ENCODE data around the gene SPDYC. TPM values are rescaled to one million over a fixed set of nuclear protein-coding genes. Genes with fewer than 3 reads are reported as not detected.

SPDYC gene
- total and polyA plus RNA-seq, 3 donors from 2014 or later = 0.80 to 1.2 (median 1.2) TPM

DNA sequence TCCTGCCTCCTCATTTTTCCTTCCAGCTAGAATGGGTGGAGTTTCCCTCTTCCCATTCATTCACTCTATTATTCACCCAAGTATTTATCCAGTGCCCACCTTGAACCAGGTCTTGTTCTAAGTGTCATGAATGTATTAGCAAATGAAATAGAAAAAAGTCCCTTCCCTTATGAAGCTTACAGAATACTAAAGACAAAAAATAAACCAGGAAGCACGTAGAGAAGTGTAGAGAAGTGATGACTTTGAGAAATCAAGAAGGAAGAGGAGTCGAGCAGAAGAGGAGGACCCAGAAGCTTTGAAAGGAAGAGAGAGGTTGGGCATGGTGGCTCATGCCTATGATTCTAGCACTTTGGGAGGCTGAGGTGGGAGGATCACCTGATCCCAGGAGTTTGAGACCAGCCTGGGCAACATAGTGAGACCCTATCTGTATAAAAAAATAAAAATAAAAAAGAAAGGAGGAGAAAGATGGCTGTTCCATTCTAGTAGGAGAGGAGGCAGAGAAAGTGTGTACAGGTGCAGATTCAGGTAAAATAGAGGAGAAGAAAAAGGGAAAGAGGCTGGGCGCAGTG lies 18.6 kb upstream of the SPDYC start:
- DNase-seq = no peak
- Histone ChIP-seq H3K4me3 (no peak overlapping the region), H3K36me3 (ENCODE audit: low read depth, missing control alignments) (no peaks in the 10 kb centered on the region), H3K4me1 (peaks cover 9% of the 10 kb centered on the region), H3K27ac (peak overlapping the region in 1 of 2 donors; percentile 61), H3K9me3 (no peaks in the 10 kb centered on the region), H3K27me3 (no peaks in the 10 kb centered on the region)
- 75 to 81% methylated on average over 3 of the region's 3 CpGs for WGBS, 2 donors
- intact Hi-C loops (cut with DNase I; ENCODE audit: low total_unique reads) = no loop called here
- no peak for TF ChIP-seq POLR2A (IDR thresholded peaks at IDR 0.05)
- TF ChIP-seq, protein P1, sequence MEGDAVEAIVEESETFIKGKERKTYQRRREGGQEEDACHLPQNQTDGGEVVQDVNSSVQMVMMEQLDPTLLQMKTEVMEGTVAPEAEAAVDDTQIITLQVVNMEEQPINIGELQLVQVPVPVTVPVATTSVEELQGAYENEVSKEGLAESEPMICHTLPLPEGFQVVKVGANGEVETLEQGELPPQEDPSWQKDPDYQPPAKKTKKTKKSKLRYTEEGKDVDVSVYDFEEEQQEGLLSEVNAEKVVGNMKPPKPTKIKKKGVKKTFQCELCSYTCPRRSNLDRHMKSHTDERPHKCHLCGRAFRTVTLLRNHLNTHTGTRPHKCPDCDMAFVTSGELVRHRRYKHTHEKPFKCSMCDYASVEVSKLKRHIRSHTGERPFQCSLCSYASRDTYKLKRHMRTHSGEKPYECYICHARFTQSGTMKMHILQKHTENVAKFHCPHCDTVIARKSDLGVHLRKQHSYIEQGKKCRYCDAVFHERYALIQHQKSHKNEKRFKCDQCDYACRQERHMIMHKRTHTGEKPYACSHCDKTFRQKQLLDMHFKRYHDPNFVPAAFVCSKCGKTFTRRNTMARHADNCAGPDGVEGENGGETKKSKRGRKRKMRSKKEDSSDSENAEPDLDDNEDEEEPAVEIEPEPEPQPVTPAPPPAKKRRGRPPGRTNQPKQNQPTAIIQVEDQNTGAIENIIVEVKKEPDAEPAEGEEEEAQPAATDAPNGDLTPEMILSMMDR (IDR thresholded peaks at IDR 0.05) = no peak

DNA sequence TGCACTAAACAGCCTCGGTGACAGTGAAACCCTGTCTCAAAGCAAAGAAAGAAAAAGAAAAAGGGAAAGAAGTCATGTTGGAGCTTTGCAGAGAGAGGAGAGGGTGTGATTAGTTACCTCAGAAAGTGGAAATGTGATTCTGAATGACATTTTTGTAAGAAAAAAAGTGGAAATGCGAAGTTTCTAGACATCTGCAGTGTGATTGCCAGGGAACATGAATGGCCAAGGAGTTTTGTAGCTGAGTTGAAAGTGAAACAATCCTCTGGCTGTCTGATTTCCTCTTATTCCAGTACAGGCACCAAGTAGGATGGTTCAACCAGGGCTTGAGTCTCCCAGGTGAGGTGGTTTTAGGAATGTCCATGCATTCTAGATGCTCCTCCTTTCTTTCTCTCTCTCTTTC lies 17.9 kb upstream of the SPDYC start:
- H3K4me1 ChIP-seq = peaks cover 6% of the 10 kb centered on the region
- H3K4me3 ChIP-seq = no peak overlapping the region
- 61 to 74% methylated on average over 2 of the region's 2 CpGs for WGBS, 2 donors
- no peak overlapping the region for H3K27ac ChIP-seq
- no peak for TF ChIP-seq POLR2A (IDR thresholded peaks at IDR 0.05)
- TF ChIP-seq, protein P1 (IDR thresholded peaks at IDR 0.05) = no peak
- H3K36me3 ChIP-seq (ENCODE audit: low read depth, missing control alignments) = no peaks in the 10 kb centered on the region
- no peaks in the 10 kb centered on the region for H3K9me3 ChIP-seq
- no peaks in the 10 kb centered on the region for H3K27me3 ChIP-seq
- no peak for DNase-seq
- intact Hi-C loops (cut with DNase I; ENCODE audit: low total_unique reads) = no loop called here

DNA sequence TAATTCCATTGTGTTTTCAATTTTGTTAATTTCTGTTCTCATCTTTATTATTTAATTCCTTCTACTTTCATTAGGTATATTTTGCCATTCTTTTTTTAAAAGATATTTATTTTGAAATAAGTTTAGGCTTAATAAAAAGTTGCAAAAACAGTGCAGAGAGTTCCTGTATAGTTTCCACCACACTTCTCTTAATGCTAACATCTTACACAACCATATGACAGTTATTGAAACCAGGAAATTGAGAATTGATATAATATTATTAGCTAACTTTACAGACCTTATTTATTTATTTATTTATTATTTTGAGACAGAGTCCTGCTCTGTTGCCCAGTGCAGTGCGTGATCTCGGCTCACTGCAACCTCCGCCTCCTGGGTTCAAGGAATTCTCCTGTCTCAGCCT lies 13.8 kb upstream of the SPDYC start:
- intact Hi-C loops (cut with DNase I; ENCODE audit: low total_unique reads) = no loop called here

DNA sequence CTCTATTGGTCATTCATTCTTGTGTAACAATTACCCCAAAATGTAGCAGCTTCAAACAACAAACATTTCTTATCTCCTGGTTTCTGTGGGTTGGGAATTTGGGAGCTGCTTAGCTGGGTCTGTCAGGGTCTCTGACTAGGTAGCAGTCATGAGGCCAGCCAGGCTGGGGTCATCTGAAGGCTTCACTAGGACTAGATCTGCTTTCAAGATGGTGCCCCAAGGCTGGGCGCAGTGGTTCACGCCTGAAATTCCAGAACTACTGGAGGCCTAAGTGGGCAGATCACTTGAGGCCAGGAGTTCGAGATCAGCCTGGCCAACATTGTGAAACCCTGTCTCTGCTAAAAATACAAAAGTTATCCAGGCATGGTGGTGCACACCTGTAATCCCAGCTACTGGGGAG lies 13.1 kb upstream of the SPDYC start:
- 95 to 96% methylated on average over 3 of the region's 3 CpGs for WGBS, 2 donors
- TF ChIP-seq, protein P1 (IDR thresholded peaks at IDR 0.05) = no peak
- no peak for TF ChIP-seq POLR2A (IDR thresholded peaks at IDR 0.05)
- no peak for DNase-seq
- H3K4me3 ChIP-seq = no peak overlapping the region
- H3K27ac ChIP-seq = no peak overlapping the region
- intact Hi-C loops (cut with DNase I; ENCODE audit: low total_unique reads) = no loop called here
- H3K9me3 ChIP-seq = no peaks in the 10 kb centered on the region
- H3K4me1 ChIP-seq = no peaks in the 10 kb centered on the region
- no peaks in the 10 kb centered on the region for H3K36me3 ChIP-seq (ENCODE audit: low read depth, missing control alignments)
- H3K27me3 ChIP-seq = no peaks in the 10 kb centered on the region

More for the DNA sequence above, 13.8 kb upstream of the SPDYC start:
- Histone ChIP-seq H3K36me3 (ENCODE audit: low read depth, missing control alignments) (no peaks in the 10 kb centered on the region), H3K4me1 (no peaks in the 10 kb centered on the region), H3K27ac (no peak overlapping the region), H3K27me3 (no peaks in the 10 kb centered on the region), H3K9me3 (no peaks in the 10 kb centered on the region), H3K4me3 (no peak overlapping the region)
- WGBS, 2 donors = 95 to 97% methylated on average over 3 of the region's 3 CpGs
- TF ChIP-seq, protein P1 (IDR thresholded peaks at IDR 0.05) = no peak
- no peak for TF ChIP-seq POLR2A (IDR thresholded peaks at IDR 0.05)
- no peak for DNase-seq

DNA sequence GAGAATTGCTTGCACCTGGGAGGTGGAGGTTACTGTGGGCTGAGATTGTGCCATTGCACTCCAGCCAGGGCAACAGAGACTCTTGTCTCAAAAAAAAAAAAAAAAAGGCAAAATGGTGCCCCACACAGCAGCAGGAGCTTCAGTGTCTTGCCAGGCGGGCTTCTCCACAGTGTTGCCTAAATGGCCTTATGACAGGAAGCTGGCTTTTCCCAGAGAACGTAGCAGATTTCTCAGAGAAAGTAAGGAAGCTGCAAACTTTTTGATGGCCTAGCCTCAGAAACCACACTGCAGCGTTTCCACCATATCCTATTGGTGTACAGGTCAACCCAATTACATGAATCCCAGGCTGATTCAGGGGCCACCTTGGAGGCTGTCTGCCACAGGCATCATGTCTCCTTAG lies 12.7 kb upstream of the SPDYC start:
- H3K27me3 ChIP-seq = no peaks in the 10 kb centered on the region
- H3K9me3 ChIP-seq = no peaks in the 10 kb centered on the region
- 80 to 85% methylated on average over 3 of the region's 3 CpGs for WGBS, 2 donors
- H3K36me3 ChIP-seq (ENCODE audit: low read depth, missing control alignments) = no peaks in the 10 kb centered on the region
- TF ChIP-seq POLR2A (IDR thresholded peaks at IDR 0.05) = no peak
- TF ChIP-seq, protein P1 (IDR thresholded peaks at IDR 0.05) = no peak
- no peak overlapping the region for H3K27ac ChIP-seq
- no peak for DNase-seq
- no peaks in the 10 kb centered on the region for H3K4me1 ChIP-seq
- H3K4me3 ChIP-seq = no peak overlapping the region
- intact Hi-C loops (cut with DNase I; ENCODE audit: low total_unique reads) = no loop called here

Measured in testis (tissue), 3 donors.